ENCODE results near the gene PEX12. TPM values are rescaled to one million over a fixed set of nuclear protein-coding genes. Genes with fewer than 3 reads are reported as not detected.

The PEX12 gene
- total RNA-seq: 1 to 10 TPM; 4.0 to 4.8 TPM
- 6.7 TPM for polyA plus RNA-seq (2013, experiment 1 of 2)
- polyA plus RNA-seq (2013, experiment 2 of 2): 5.6 TPM
- long read RNA-seq, experiment 1, partial matches to known transcripts: 0 of 1 reads
- long read RNA-seq, experiment 1, other reads (novel, unspliced or antisense): 0 of 1 reads
- long read RNA-seq, experiment 2, transcript PEX12-201 (3 exons, 2,675 nt): major isoform, 9 of 10 reads
- long read RNA-seq, experiment 2, partial matches to known transcripts: 0 of 10 reads
- long read RNA-seq, experiment 2, other reads (novel, unspliced or antisense): 1 of 10 reads
- long read RNA-seq, experiment 3, transcript PEX12-201 (3 exons, 2,675 nt): major isoform, 13 of 15 reads
- long read RNA-seq, experiment 3, partial matches to known transcripts: 2 of 15 reads
- long read RNA-seq, experiment 3, other reads (novel, unspliced or antisense): 0 of 15 reads
- long read RNA-seq, experiment 4, partial matches to known transcripts: 0 of 3 reads
- long read RNA-seq, experiment 4, other reads (novel, unspliced or antisense): 0 of 3 reads

GRCh38 chr17:35578197-35578928 lies at the start of gene PEX12:
Gene PEX12, minus strand, starts transcription at chr17:35578571. Its CDS starts 550 bp downstream, at chr17:35578021.
- no peaks in the 10 kb centered on the region for H3K9me3 Mint-ChIP-seq
- no peaks in the 10 kb centered on the region for H3K4me1 ChIP-seq (ENCODE audit: control insufficient read depth, insufficient read depth, low read length)
- peak within 1 kb of the TSS; percentile 94 for H3K4me3 ChIP-seq (ENCODE audit: low read length)
- no peaks in the 10 kb centered on the region for H3K36me3 Mint-ChIP-seq (ENCODE audit: low read depth)
- H3K4me3 Mint-ChIP-seq: peak within 1 kb of the TSS; percentile 94
- no peak for TF ChIP-seq CTCF (conservative IDR thresholded peaks at IDR 0.05)
- H3K27ac ChIP-seq (ENCODE audit: low read depth, low read length): peak within 1 kb of the TSS; percentile 42
- H3K4me1 Mint-ChIP-seq: peaks cover 7% of the 10 kb centered on the region
- 0 to 1% methylated on average over 16 to 45 of the region's 45 CpGs for WGBS, 2 experiments (ENCODE audit: insufficient coverage in 1 of 2, insufficient read length in 1 of 2)
- H3K27ac Mint-ChIP-seq: peak within 1 kb of the TSS; percentile 96
- H3K36me3 ChIP-seq (ENCODE audit: control insufficient read depth, insufficient read depth, low read length): peaks cover 28% of the 10 kb centered on the region
- H3K9me3 ChIP-seq (ENCODE audit: control insufficient read depth, low read length): no peaks in the 10 kb centered on the region
- peak; percentile 95 for DNase-seq
- peak within 1 kb of the TSS; percentile 76 for H3K9ac ChIP-seq (ENCODE audit: extremely low read depth, low read length, poor library complexity, severe bottlenecking)
- peaks cover 3% of the 10 kb centered on the region for H3K27me3 ChIP-seq (ENCODE audit: control insufficient read depth, insufficient read depth, low read length, poor library complexity, severe bottlenecking)
- peaks cover 10% of the 10 kb centered on the region for H3K27me3 Mint-ChIP-seq (ENCODE audit: insufficient read depth)

- Mint-ChIP-seq H3K9me3 (no peaks in the 10 kb centered on the region), H3K27me3 (ENCODE audit: insufficient read depth) (no peaks in the 10 kb centered on the region), H3K4me3 (no peak overlapping the region), H3K36me3 (ENCODE audit: low read depth) (peaks cover 54% of the 10 kb centered on the region), H3K27ac (no peak overlapping the region), H3K4me1 (no peaks in the 10 kb centered on the region)
- H3K9me3 ChIP-seq (ENCODE audit: control insufficient read depth, low read length): no peaks in the 10 kb centered on the region
- DNase-seq: no peak
- H3K36me3 ChIP-seq (ENCODE audit: control insufficient read depth, insufficient read depth, low read length): peaks cover 83% of the 10 kb centered on the region
- no peak overlapping the region for H3K9ac ChIP-seq (ENCODE audit: extremely low read depth, low read length, poor library complexity, severe bottlenecking)
- TF ChIP-seq CTCF (conservative IDR thresholded peaks at IDR 0.05): no peak
- no peaks in the 10 kb centered on the region for H3K4me1 ChIP-seq (ENCODE audit: control insufficient read depth, insufficient read depth, low read length)
- no peak overlapping the region for H3K4me3 ChIP-seq (ENCODE audit: low read length)
- no peaks in the 10 kb centered on the region for H3K27me3 ChIP-seq (ENCODE audit: control insufficient read depth, insufficient read depth, low read length, poor library complexity, severe bottlenecking)
- 91 to 93% methylated on average over 2 to 4 of the region's 4 CpGs for WGBS, 2 experiments (ENCODE audit: insufficient coverage in 1 of 2, insufficient read length in 1 of 2)
- H3K27ac ChIP-seq (ENCODE audit: low read depth, low read length): no peak overlapping the region
Measured at GRCh38 chr17:35627417-35627816, 49.0 kb upstream of the PEX12 start.

- 100% methylated on average over 1 of the region's 1 CpG; no CpG with 5 or more reads in 1 of the 2 experiments for WGBS, 2 experiments (ENCODE audit: insufficient coverage in 1 of 2, insufficient read length in 1 of 2)
- Mint-ChIP-seq H3K4me1 (no peaks in the 10 kb centered on the region), H3K27ac (no peak overlapping the region), H3K27me3 (ENCODE audit: insufficient read depth) (no peaks in the 10 kb centered on the region), H3K4me3 (no peak overlapping the region), H3K36me3 (ENCODE audit: low read depth) (peaks cover 43% of the 10 kb centered on the region), H3K9me3 (no peaks in the 10 kb centered on the region)
- no peak for DNase-seq
- H3K9ac ChIP-seq (ENCODE audit: extremely low read depth, low read length, poor library complexity, severe bottlenecking): no peak overlapping the region
- no peaks in the 10 kb centered on the region for H3K4me1 ChIP-seq (ENCODE audit: control insufficient read depth, insufficient read depth, low read length)
- H3K4me3 ChIP-seq (ENCODE audit: low read length): no peak overlapping the region
- H3K27ac ChIP-seq (ENCODE audit: low read depth, low read length): no peak overlapping the region
- no peak for TF ChIP-seq CTCF (conservative IDR thresholded peaks at IDR 0.05)
- no peaks in the 10 kb centered on the region for H3K27me3 ChIP-seq (ENCODE audit: control insufficient read depth, insufficient read depth, low read length, poor library complexity, severe bottlenecking)
- no peaks in the 10 kb centered on the region for H3K9me3 ChIP-seq (ENCODE audit: control insufficient read depth, low read length)
- peaks cover 71% of the 10 kb centered on the region for H3K36me3 ChIP-seq (ENCODE audit: control insufficient read depth, insufficient read depth, low read length)
Measured at GRCh38 chr17:35621768-35622167, 43.4 kb upstream of the PEX12 start.
